HepG2 (cell line): Measurements from ENCODE around the gene IL17C. TPM values are rescaled to one million over a fixed set of nuclear protein-coding genes. Genes with fewer than 3 reads are reported as not detected.
A peak's percentile ranks its signal among the peaks of the same experiment; 100 is the strongest.

ENCODE experiments used
- CREBL2 ChIP-seq: sonication (generic); formaldehyde crosslinking; IDR thresholded peaks from 2 replicates; pipeline ENCODE4 v1.8.1; 2023; ENCODE audit warnings: missing genetic modification reagents, mild to moderate bottlenecking, borderline replicate concordance
- DMTF1 ChIP-seq: sonication (generic); formaldehyde crosslinking; IDR thresholded peaks from 2 replicates; pipeline ENCODE4 v1.4.0; 2020; ENCODE audit warnings: mild to moderate bottlenecking, missing genetic modification reagents
- ETV5 ChIP-seq: IDR thresholded peaks from 2 replicates; pipeline ENCODE4 v1.6.1; 2018; ENCODE audit warnings: missing biosample characterization, missing genetic modification reagents, inconsistent platforms, borderline replicate concordance
- FOSL2 ChIP-seq: sonication (generic); formaldehyde crosslinking; IDR thresholded peaks from 2 replicates; pipeline ENCODE4 v1.4.0; 2020; ENCODE audit warnings: missing genetic modification reagents
- GTF3A ChIP-seq: sonication (generic); formaldehyde crosslinking; conservative IDR thresholded peaks from 2 replicates; pipeline ENCODE4 v1.4.0; 2020; ENCODE audit warnings: mild to moderate bottlenecking, missing genetic modification reagents
- HOXA9 ChIP-seq: sonication (generic); formaldehyde crosslinking; IDR thresholded peaks from 2 replicates; pipeline ENCODE4 v1.8.1; 2022; ENCODE audit warnings: missing genetic modification reagents, mild to moderate bottlenecking, moderate library complexity, borderline replicate concordance
- JARID2 ChIP-seq: sonication (generic); formaldehyde crosslinking; IDR thresholded peaks from 2 replicates; pipeline ENCODE4 v1.8.1; 2023; ENCODE audit warnings: missing genetic modification reagents, inconsistent platforms; ENCODE audit not compliant: insufficient replicate concordance
- KLF6 ChIP-seq: IDR thresholded peaks from 2 replicates; pipeline ENCODE4 v1.8.0; 2016; ENCODE audit warnings: missing biosample characterization, missing genetic modification reagents
- MTF1 ChIP-seq: sonication (generic); formaldehyde crosslinking; IDR thresholded peaks from 2 replicates; pipeline ENCODE4 v1.5.0; 2020; ENCODE audit warnings: missing genetic modification reagents
- NKX3-1 ChIP-seq: sonication (generic); formaldehyde crosslinking; IDR thresholded peaks from 2 replicates; pipeline ENCODE4 v1.5.0; 2020; ENCODE audit warnings: missing genetic modification reagents
- NR2F2 ChIP-seq: IDR thresholded peaks from 2 replicates; pipeline ENCODE4 v1.6.1; 2012; ENCODE audit warnings: low read depth, inconsistent platforms, borderline replicate concordance
- SCMH1 ChIP-seq: sonication (generic); formaldehyde crosslinking; IDR thresholded peaks from 2 replicates; pipeline ENCODE4 v1.9.0; 2021; ENCODE audit warnings: missing genetic modification reagents, mild to moderate bottlenecking, borderline replicate concordance
- STAG1 ChIP-seq: sonication (generic); formaldehyde crosslinking; IDR thresholded peaks from 2 replicates; pipeline ENCODE4 v1.4.0; 2020; ENCODE audit warnings: missing genetic modification reagents
- TRAFD1 ChIP-seq: sonication (generic); formaldehyde crosslinking; IDR thresholded peaks from 2 replicates; pipeline ENCODE4 v1.5.1; 2020; ENCODE audit warnings: missing genetic modification reagents, mild to moderate bottlenecking, borderline replicate concordance
- YEATS2 ChIP-seq: sonication (generic); formaldehyde crosslinking; IDR thresholded peaks from 2 replicates; pipeline ENCODE4 v1.4.0; 2020; ENCODE audit warnings: missing genetic modification reagents, borderline replicate concordance
- ZFX ChIP-seq: sonication (generic); formaldehyde crosslinking; IDR thresholded peaks from 2 replicates; pipeline ENCODE4 v1.4.0; 2020; ENCODE audit warnings: mild to moderate bottlenecking, low read depth, missing genetic modification reagents, moderate library complexity
- ZFY ChIP-seq: sonication (generic); formaldehyde crosslinking; IDR thresholded peaks from 2 replicates; pipeline ENCODE4 v1.4.0; 2020; ENCODE audit warnings: missing genetic modification reagents
- ZNF101 ChIP-seq: sonication (generic); formaldehyde crosslinking; IDR thresholded peaks from 2 replicates; pipeline ENCODE4 v1.4.0; 2020; ENCODE audit warnings: mild to moderate bottlenecking, low read depth, missing genetic modification reagents, borderline replicate concordance
- ZNF17 ChIP-seq: sonication (generic); formaldehyde crosslinking; IDR thresholded peaks from 2 replicates; pipeline ENCODE4 v1.5.0; 2020; ENCODE audit warnings: mild to moderate bottlenecking, missing genetic modification reagents
- ZNF282 ChIP-seq: fragments of 450-650 bp; IDR thresholded peaks from 2 replicates; pipeline ENCODE4 v1.6.1; 2018; ENCODE audit not compliant: partially characterized antibody
- ZNF362 ChIP-seq: sonication (generic); formaldehyde crosslinking; IDR thresholded peaks from 2 replicates; pipeline ENCODE4 v1.4.0; 2020; ENCODE audit warnings: missing genetic modification reagents, mild to moderate bottlenecking, borderline replicate concordance
- ZNF510 ChIP-seq: sonication (generic); formaldehyde crosslinking; IDR thresholded peaks from 2 replicates; pipeline ENCODE4 v1.4.0; 2020; ENCODE audit warnings: low read depth, mild to moderate bottlenecking, missing genetic modification reagents
- ZNF616 ChIP-seq: sonication (generic); formaldehyde crosslinking; IDR thresholded peaks from 2 replicates; pipeline ENCODE4 v1.5.0; 2020; ENCODE audit warnings: low read depth, mild to moderate bottlenecking, missing genetic modification reagents
- ZNF704 ChIP-seq: sonication (generic); formaldehyde crosslinking; IDR thresholded peaks from 2 replicates; pipeline ENCODE4 v1.8.1; 2023; ENCODE audit warnings: mild to moderate bottlenecking, inconsistent platforms, moderate library complexity, missing genetic modification reagents, borderline replicate concordance
- polyA plus RNA-seq, 8 experiments: library from polyadenylated mRNA; depleted of rRNA in 3 of 8; stranded (reverse) in 7 of 8; unstranded in 1 of 8; fragments of >200 nt; fragmentation: Illumina TruSeq in 4 of 8; extraction: Trizol in 4 of 8; gene quantifications; 2 replicates each; pipeline versions ENCODE4 v1.2.1 to v1.2.3, GENCODE V29; 2011 to 2016; ENCODE audit warnings: low read depth in 4 of 8, missing spikeins in 1 of 8, mixed read lengths in 1 of 8; ENCODE audit not compliant: insufficient read depth in 1 of 8
- total RNA-seq, 5 experiments: library from RNA; depleted of rRNA; stranded (reverse); fragments of >200 nt; fragmentation: Illumina TruSeq; extraction: Trizol; gene quantifications; 2 replicates each; pipeline ENCODE4 v1.2.3, GENCODE V29; 2016; ENCODE audit warnings: low read depth in 1 of 5

The IL17C gene
- total and polyA plus RNA-seq, 2 of the 13 experiments (the other 11 are each of a cell fraction or from before 2014, with no cell fraction given): not detected

GRCh38 chr16:88597856-88598491 is 40.4 kb upstream of the IL17C start (continued):
- TF ChIP-seq ZNF362 (no peak; the same call in 1 of the 2 replicates), ZNF282 (no peak), ETV5 (no peak), ZNF510 (CRISPR knock-in tag) (no peak), MTF1 (CRISPR knock-in tag) (no peak), DMTF1 (no peak), ZFX (CRISPR knock-in tag) (peak; percentile 75), ZFY (CRISPR knock-in tag) (peak; percentile 64), ZNF17 (no peak), HOXA9 (no peak), YEATS2 (CRISPR knock-in tag) (no peak), JARID2 (CRISPR knock-in tag) (no peak), TRAFD1 (no peak), NKX3-1 (CRISPR knock-in tag) (no peak), SCMH1 (CRISPR knock-in tag) (no peak), NR2F2 (peak; percentile 85; the same call in 1 of the 2 replicates), FOSL2 (CRISPR knock-in tag) (no peak), GTF3A (CRISPR knock-in tag) (no peak), KLF6 (no peak), ZNF101 (CRISPR knock-in tag) (no peak), CREBL2 (CRISPR knock-in tag) (no peak), STAG1 (CRISPR knock-in tag) (no peak), ZNF704 (CRISPR knock-in tag) (0 out of 2 replicates have a peak, but pooled peaks have one; percentile 42), ZNF616 (CRISPR knock-in tag) (no peak)
